ENCODE measurements around the gene TNNI2. TPM values are rescaled to one million over a fixed set of nuclear protein-coding genes. Genes with fewer than 3 reads are reported as not detected.
"Not testable (repeated sequence)": the region's sequence is repeated elsewhere in the genome, so short reads cannot be mapped to it uniquely, and the experiment has no call there.

TNNI2 gene
- total RNA-seq, 1 donor from 2014 or later, result not detected

GRCh38 chr11:1882265-1883238 is 43.8 kb downstream of the TNNI2 start:
- DNase-seq (ENCODE audit: extremely low read depth, low read depth, low spot score), result no peak

- DNase-seq (ENCODE audit: extremely low read depth, low read depth, low spot score), result no peak
Measured at GRCh38 chr11:1883346-1884302, 44.8 kb downstream of the TNNI2 start.

- no peak for DNase-seq (ENCODE audit: extremely low read depth, low read depth, low spot score)
Measured at GRCh38 chr11:1884303-1884700, 45.5 kb downstream of the TNNI2 start.

- DNase-seq (ENCODE audit: extremely low read depth, low read depth, low spot score), result not testable (repeated sequence)
Measured at GRCh38 chr11:1886551-1886950, 47.8 kb downstream of the TNNI2 start.

- DNase-seq (ENCODE audit: extremely low read depth, low read depth, low spot score), result no peak
Measured at GRCh38 chr11:1887451-1888346, 48.9 kb downstream of the TNNI2 start.

GRCh38 chr11:1888347-1888753 is 49.6 kb downstream of the TNNI2 start:
- no peak for DNase-seq (ENCODE audit: extremely low read depth, low read depth, low spot score)

GRCh38 chr11:1888811-1889210 is 50.0 kb downstream of the TNNI2 start:
- DNase-seq (ENCODE audit: extremely low read depth, low read depth, low spot score), result no peak

- DNase-seq (ENCODE audit: extremely low read depth, low read depth, low spot score), result no peak
Measured at GRCh38 chr11:1889224-1889930, 50.6 kb downstream of the TNNI2 start.

GRCh38 chr11:1889941-1890855 is 51.4 kb downstream of the TNNI2 start:
- no peak for DNase-seq (ENCODE audit: extremely low read depth, low read depth, low spot score)

Other genes with a start within 250 kb of the TNNI2 start
- not detected in 2 replicates for gene KRTAP5-2, start 240.7 kb upstream of the TNNI2 start, total RNA-seq
- not detected in 2 replicates for gene KRTAP5-3, start 230.5 kb upstream of the TNNI2 start, total RNA-seq
- gene KRTAP5-4, start 216.8 kb upstream of the TNNI2 start, total RNA-seq, result not detected in 2 replicates
- not detected in 2 replicates for gene KRTAP5-5, start 209.2 kb upstream of the TNNI2 start, total RNA-seq
- gene KRTAP5-6, start 141.8 kb upstream of the TNNI2 start, total RNA-seq, result not detected in 2 replicates
- gene IFITM10, start 88.4 kb upstream of the TNNI2 start, total RNA-seq, result 1.1 TPM in 1 of 2 replicates, not detected in the other
- 671 and 739 TPM in 2 replicates for gene CTSD, start 75.1 kb upstream of the TNNI2 start, total RNA-seq
- gene SYT8, start 4.0 kb upstream of the TNNI2 start, total RNA-seq, result not detected in 2 replicates
- 1.1 TPM in 1 of 2 replicates, not detected in the other for gene LSP1, start 14.1 kb downstream of the TNNI2 start, total RNA-seq
- gene PRR33, start 52.9 kb downstream of the TNNI2 start, total RNA-seq, result not detected in 2 replicates
- gene TNNT3, start 80.7 kb downstream of the TNNI2 start, total RNA-seq, result not detected in 2 replicates
- 105 and 166 TPM in 2 replicates for gene MRPL23, start 108.4 kb downstream of the TNNI2 start, total RNA-seq
- gene H19, start 158.9 kb downstream of the TNNI2 start, total RNA-seq, result 91.3 and 154 TPM in 2 replicates